HepG2 (cell line): ENCODE data around the gene ARFGAP1. TPM values are rescaled to one million over a fixed set of nuclear protein-coding genes. Genes with fewer than 3 reads are reported as not detected.

ENCODE experiments used
- KDM5A ChIP-seq: fragments of 200-600 bp; sonication (generic); IDR thresholded peaks from 2 replicates; pipeline ENCODE4 v1.7.0; 2018; ENCODE audit warnings: antibody characterized with exemption, mild to moderate bottlenecking, low read length, borderline replicate concordance
- KLF16 ChIP-seq, 2 experiments: sonication (generic) in 1 of 2; formaldehyde crosslinking in 1 of 2; IDR thresholded peaks; 2 replicates each; pipeline versions ENCODE4 v1.6.1 to v1.8.0; 2016 to 2023; ENCODE audit warnings: missing genetic modification reagents in 2 of 2, missing compliant biosample characterization in 1 of 2
- MAFG ChIP-seq: sonication (generic); formaldehyde crosslinking; IDR thresholded peaks from 2 replicates; pipeline ENCODE4 v1.5.1; 2020; ENCODE audit warnings: mild to moderate bottlenecking, missing genetic modification reagents
- NFIB ChIP-seq: sonication (generic); formaldehyde crosslinking; IDR thresholded peaks from 2 replicates; pipeline ENCODE4 v1.9.0; 2021; ENCODE audit warnings: missing genetic modification reagents, mild to moderate bottlenecking, borderline replicate concordance
- PAX8 ChIP-seq: sonication (generic); formaldehyde crosslinking; IDR thresholded peaks from 2 replicates; pipeline ENCODE4 v1.8.0; 2022; ENCODE audit warnings: mild to moderate bottlenecking, missing genetic modification reagents, borderline replicate concordance
- POGZ ChIP-seq: sonication (generic); formaldehyde crosslinking; IDR thresholded peaks from 2 replicates; pipeline ENCODE4 v1.4.0; 2020; ENCODE audit warnings: mild to moderate bottlenecking, missing genetic modification reagents
- RAD21 ChIP-seq: fragments of 450-650 bp; formaldehyde crosslinking; IDR thresholded peaks from 2 replicates; pipeline ENCODE4 v1.5.0; 2020; ENCODE audit warnings: mild to moderate bottlenecking
- TCF7L2 ChIP-seq: IDR thresholded peaks from 2 replicates; pipeline ENCODE4 v1.6.1; 2011; ENCODE audit warnings: mild to moderate bottlenecking, low read depth, low read length, moderate library complexity
- TEAD2 ChIP-seq: sonication (generic); formaldehyde crosslinking; IDR thresholded peaks from 2 replicates; pipeline ENCODE4 v1.9.0; 2021; ENCODE audit warnings: missing genetic modification reagents
- ZNF124 ChIP-seq: sonication (generic); formaldehyde crosslinking; IDR thresholded peaks from 2 replicates; pipeline ENCODE4 v1.4.0; 2020; ENCODE audit warnings: missing genetic modification reagents
- ZNF282 ChIP-seq: fragments of 450-650 bp; IDR thresholded peaks from 2 replicates; pipeline ENCODE4 v1.6.1; 2018; ENCODE audit not compliant: partially characterized antibody
- ZNF383 ChIP-seq: sonication (generic); formaldehyde crosslinking; IDR thresholded peaks from 2 replicates; pipeline ENCODE4 v1.4.0; 2020; ENCODE audit warnings: missing genetic modification reagents, mild to moderate bottlenecking, borderline replicate concordance
- ZNF547 ChIP-seq: sonication (generic); formaldehyde crosslinking; IDR thresholded peaks from 2 replicates; pipeline ENCODE4 v1.5.1; 2020; ENCODE audit warnings: mild to moderate bottlenecking, missing genetic modification reagents
- ZNF605 ChIP-seq: sonication (generic); formaldehyde crosslinking; IDR thresholded peaks from 2 replicates; pipeline ENCODE4 v1.8.0; 2022; ENCODE audit warnings: mild to moderate bottlenecking, missing genetic modification reagents
- ZNF616 ChIP-seq: sonication (generic); formaldehyde crosslinking; IDR thresholded peaks from 2 replicates; pipeline ENCODE4 v1.5.0; 2020; ENCODE audit warnings: low read depth, mild to moderate bottlenecking, missing genetic modification reagents
- ZSCAN20 ChIP-seq: sonication (generic); formaldehyde crosslinking; IDR thresholded peaks from 2 replicates; pipeline ENCODE4 v1.4.0; 2020; ENCODE audit warnings: missing genetic modification reagents, mild to moderate bottlenecking, borderline replicate concordance
- polyA plus RNA-seq, 8 experiments: library from polyadenylated mRNA; depleted of rRNA in 3 of 8; stranded (reverse) in 7 of 8; unstranded in 1 of 8; fragments of >200 nt; fragmentation: Illumina TruSeq in 4 of 8; extraction: Trizol in 4 of 8; gene quantifications; 2 replicates each; pipeline versions ENCODE4 v1.2.1 to v1.2.3, GENCODE V29; 2011 to 2016; ENCODE audit warnings: low read depth in 4 of 8, missing spikeins in 1 of 8, mixed read lengths in 1 of 8; ENCODE audit not compliant: insufficient read depth in 1 of 8
- total RNA-seq, 5 experiments: library from RNA; depleted of rRNA; stranded (reverse); fragments of >200 nt; fragmentation: Illumina TruSeq; extraction: Trizol; gene quantifications; 2 replicates each; pipeline ENCODE4 v1.2.3, GENCODE V29; 2016; ENCODE audit warnings: low read depth in 1 of 5
- TF ChIP-seq, protein P1 (sequence below): sonication (generic); formaldehyde crosslinking; IDR thresholded peaks from 2 replicates; pipeline ENCODE4 v1.4.0; 2020; ENCODE audit warnings: missing genetic modification reagents
- TF ChIP-seq, protein P2 (sequence below): sonication (generic); formaldehyde crosslinking; IDR thresholded peaks from 2 replicates; pipeline ENCODE4 v1.4.0; 2020; ENCODE audit warnings: missing genetic modification reagents
- TF ChIP-seq, protein P3 (sequence below): sonication (generic); formaldehyde crosslinking; IDR thresholded peaks from 2 replicates; pipeline ENCODE4 v1.8.0; 2022; ENCODE audit warnings: mild to moderate bottlenecking, missing genetic modification reagents; ENCODE audit not compliant: insufficient replicate concordance
- TF ChIP-seq, protein P4 (sequence below): sonication (generic); formaldehyde crosslinking; IDR thresholded peaks from 2 replicates; pipeline ENCODE4 v1.5.1; 2020; ENCODE audit warnings: mild to moderate bottlenecking, missing genetic modification reagents, moderate library complexity

Gene ARFGAP1
- total and polyA plus RNA-seq, 2 of the 13 experiments (the other 11 are each of a cell fraction or from before 2014, with no cell fraction given), result 132 TPM

DNA sequence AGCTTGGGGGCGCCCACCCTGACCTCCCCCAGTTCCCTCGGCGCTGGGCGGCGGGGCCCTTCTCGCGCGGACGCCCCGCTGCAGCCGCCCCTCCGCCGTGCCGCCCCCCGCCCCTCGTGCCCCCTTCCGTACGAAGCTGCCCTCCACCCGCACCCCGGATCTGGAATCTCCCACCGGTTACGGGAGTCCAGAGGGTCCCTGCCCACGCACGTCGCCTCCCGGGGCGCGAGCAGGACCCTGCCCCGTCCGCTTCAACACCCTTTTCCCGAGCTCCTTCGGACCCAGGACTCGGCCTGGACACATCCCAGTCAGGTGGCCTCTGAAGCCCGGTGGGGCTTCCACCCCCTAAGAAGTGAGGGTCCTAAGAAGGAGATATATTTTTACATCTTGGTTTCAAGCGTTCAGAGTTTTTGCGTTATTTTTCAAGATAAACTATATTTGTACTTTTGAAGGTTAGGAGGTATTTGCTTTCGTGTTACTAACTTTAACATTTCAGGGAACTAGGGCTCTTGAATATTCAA lies 506 bp downstream of the ARFGAP1 start (continued):
- TF ChIP-seq, protein P1, sequence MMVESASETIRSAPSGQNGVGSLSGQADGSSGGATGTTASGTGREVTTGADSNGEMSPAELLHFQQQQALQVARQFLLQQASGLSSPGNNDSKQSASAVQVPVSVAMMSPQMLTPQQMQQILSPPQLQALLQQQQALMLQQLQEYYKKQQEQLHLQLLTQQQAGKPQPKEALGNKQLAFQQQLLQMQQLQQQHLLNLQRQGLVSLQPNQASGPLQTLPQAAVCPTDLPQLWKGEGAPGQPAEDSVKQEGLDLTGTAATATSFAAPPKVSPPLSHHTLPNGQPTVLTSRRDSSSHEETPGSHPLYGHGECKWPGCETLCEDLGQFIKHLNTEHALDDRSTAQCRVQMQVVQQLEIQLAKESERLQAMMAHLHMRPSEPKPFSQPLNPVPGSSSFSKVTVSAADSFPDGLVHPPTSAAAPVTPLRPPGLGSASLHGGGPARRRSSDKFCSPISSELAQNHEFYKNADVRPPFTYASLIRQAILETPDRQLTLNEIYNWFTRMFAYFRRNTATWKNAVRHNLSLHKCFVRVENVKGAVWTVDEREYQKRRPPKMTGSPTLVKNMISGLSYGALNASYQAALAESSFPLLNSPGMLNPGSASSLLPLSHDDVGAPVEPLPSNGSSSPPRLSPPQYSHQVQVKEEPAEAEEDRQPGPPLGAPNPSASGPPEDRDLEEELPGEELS, result no peak
- TF ChIP-seq MAFG (CRISPR knock-in tag) (no peak), KLF16 (CRISPR knock-in tag; IDR thresholded peaks at IDR 0.05) (no peak), ZNF605 (CRISPR knock-in tag) (peak; percentile 33; the same call in 1 of the 2 replicates), NFIB (CRISPR knock-in tag) (no peak), ZNF547 (CRISPR knock-in tag) (no peak), KDM5A (peak; percentile 61), TCF7L2 (no peak), RAD21 (CRISPR knock-in tag) (no peak), ZNF282 (no peak), ZSCAN20 (CRISPR knock-in tag) (peak; percentile 1; the same call in 1 of the 2 replicates), ZNF616 (peak; percentile 16; the same call in 1 of the 2 replicates), ZNF124 (CRISPR knock-in tag) (no peak), TEAD2 (0 out of 2 replicates have a peak, but pooled peaks have one; percentile 4), POGZ (CRISPR knock-in tag) (no peak), PAX8 (CRISPR knock-in tag) (0 out of 2 replicates have a peak, but pooled peaks have one; percentile 25), ZNF383 (CRISPR knock-in tag) (0 out of 2 replicates have a peak, but pooled peaks have one; percentile 59)
- TF ChIP-seq, protein P2, sequence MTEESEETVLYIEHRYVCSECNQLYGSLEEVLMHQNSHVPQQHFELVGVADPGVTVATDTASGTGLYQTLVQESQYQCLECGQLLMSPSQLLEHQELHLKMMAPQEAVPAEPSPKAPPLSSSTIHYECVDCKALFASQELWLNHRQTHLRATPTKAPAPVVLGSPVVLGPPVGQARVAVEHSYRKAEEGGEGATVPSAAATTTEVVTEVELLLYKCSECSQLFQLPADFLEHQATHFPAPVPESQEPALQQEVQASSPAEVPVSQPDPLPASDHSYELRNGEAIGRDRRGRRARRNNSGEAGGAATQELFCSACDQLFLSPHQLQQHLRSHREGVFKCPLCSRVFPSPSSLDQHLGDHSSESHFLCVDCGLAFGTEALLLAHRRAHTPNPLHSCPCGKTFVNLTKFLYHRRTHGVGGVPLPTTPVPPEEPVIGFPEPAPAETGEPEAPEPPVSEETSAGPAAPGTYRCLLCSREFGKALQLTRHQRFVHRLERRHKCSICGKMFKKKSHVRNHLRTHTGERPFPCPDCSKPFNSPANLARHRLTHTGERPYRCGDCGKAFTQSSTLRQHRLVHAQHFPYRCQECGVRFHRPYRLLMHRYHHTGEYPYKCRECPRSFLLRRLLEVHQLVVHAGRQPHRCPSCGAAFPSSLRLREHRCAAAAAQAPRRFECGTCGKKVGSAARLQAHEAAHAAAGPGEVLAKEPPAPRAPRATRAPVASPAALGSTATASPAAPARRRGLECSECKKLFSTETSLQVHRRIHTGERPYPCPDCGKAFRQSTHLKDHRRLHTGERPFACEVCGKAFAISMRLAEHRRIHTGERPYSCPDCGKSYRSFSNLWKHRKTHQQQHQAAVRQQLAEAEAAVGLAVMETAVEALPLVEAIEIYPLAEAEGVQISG (CRISPR knock-in tag), result no peak
- TF ChIP-seq, protein P3, sequence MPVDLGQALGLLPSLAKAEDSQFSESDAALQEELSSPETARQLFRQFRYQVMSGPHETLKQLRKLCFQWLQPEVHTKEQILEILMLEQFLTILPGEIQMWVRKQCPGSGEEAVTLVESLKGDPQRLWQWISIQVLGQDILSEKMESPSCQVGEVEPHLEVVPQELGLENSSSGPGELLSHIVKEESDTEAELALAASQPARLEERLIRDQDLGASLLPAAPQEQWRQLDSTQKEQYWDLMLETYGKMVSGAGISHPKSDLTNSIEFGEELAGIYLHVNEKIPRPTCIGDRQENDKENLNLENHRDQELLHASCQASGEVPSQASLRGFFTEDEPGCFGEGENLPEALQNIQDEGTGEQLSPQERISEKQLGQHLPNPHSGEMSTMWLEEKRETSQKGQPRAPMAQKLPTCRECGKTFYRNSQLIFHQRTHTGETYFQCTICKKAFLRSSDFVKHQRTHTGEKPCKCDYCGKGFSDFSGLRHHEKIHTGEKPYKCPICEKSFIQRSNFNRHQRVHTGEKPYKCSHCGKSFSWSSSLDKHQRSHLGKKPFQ (CRISPR knock-in tag), result peak; percentile 73
- TF ChIP-seq, protein P4, sequence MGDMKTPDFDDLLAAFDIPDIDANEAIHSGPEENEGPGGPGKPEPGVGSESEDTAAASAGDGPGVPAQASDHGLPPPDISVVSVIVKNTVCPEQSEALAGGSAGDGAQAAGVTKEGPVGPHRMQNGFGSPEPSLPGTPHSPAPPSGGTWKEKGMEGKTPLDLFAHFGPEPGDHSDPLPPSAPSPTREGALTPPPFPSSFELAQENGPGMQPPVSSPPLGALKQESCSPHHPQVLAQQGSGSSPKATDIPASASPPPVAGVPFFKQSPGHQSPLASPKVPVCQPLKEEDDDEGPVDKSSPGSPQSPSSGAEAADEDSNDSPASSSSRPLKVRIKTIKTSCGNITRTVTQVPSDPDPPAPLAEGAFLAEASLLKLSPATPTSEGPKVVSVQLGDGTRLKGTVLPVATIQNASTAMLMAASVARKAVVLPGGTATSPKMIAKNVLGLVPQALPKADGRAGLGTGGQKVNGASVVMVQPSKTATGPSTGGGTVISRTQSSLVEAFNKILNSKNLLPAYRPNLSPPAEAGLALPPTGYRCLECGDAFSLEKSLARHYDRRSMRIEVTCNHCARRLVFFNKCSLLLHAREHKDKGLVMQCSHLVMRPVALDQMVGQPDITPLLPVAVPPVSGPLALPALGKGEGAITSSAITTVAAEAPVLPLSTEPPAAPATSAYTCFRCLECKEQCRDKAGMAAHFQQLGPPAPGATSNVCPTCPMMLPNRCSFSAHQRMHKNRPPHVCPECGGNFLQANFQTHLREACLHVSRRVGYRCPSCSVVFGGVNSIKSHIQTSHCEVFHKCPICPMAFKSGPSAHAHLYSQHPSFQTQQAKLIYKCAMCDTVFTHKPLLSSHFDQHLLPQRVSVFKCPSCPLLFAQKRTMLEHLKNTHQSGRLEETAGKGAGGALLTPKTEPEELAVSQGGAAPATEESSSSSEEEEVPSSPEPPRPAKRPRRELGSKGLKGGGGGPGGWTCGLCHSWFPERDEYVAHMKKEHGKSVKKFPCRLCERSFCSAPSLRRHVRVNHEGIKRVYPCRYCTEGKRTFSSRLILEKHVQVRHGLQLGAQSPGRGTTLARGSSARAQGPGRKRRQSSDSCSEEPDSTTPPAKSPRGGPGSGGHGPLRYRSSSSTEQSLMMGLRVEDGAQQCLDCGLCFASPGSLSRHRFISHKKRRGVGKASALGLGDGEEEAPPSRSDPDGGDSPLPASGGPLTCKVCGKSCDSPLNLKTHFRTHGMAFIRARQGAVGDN (CRISPR knock-in tag), result peak; percentile 17; the same call in 1 of the 2 replicates
